HepG2 (cell line): ENCODE data around the gene HLF. TPM values are rescaled to one million over a fixed set of nuclear protein-coding genes. Genes with fewer than 3 reads are reported as not detected.

Experiments used
- BHLHE40 ChIP-seq: IDR thresholded peaks from 2 replicates; pipeline ENCODE4 v1.6.1; 2011; ENCODE audit warnings: low read length, improper control_type of control experiment
- KMT2A ChIP-seq: sonication (generic); formaldehyde crosslinking; IDR thresholded peaks from 2 replicates; pipeline ENCODE4 v1.4.0; 2020; ENCODE audit warnings: missing genetic modification reagents
- NFE2 ChIP-seq: sonication (generic); formaldehyde crosslinking; IDR thresholded peaks from 2 replicates; pipeline ENCODE4 v1.4.0; 2020; ENCODE audit warnings: missing genetic modification reagents
- NFE2L1 ChIP-seq: sonication (generic); formaldehyde crosslinking; IDR thresholded peaks from 2 replicates; pipeline ENCODE4 v1.4.0; 2020; ENCODE audit warnings: missing genetic modification reagents, mild to moderate bottlenecking, borderline replicate concordance
- PAF1 ChIP-seq: IDR thresholded peaks from 2 replicates; pipeline ENCODE4 v1.6.1; 2016; ENCODE audit warnings: missing genetic modification reagents, missing compliant biosample characterization
- RARG ChIP-seq: sonication (generic); formaldehyde crosslinking; IDR thresholded peaks from 2 replicates; pipeline ENCODE4 v1.4.0; 2020; ENCODE audit warnings: low read depth, mild to moderate bottlenecking, missing genetic modification reagents
- RBFOX2 ChIP-seq: fragments of 200-400 bp; formaldehyde crosslinking; IDR thresholded peaks from 2 replicates; pipeline ENCODE4 v1.6.1; 2017; ENCODE audit warnings: low read depth, mild to moderate bottlenecking, low read length
- SNAI1 ChIP-seq: sonication (generic); formaldehyde crosslinking; IDR thresholded peaks from 2 replicates; pipeline ENCODE4 v1.5.0; 2020; ENCODE audit warnings: mild to moderate bottlenecking, missing genetic modification reagents, borderline replicate concordance
- YEATS2 ChIP-seq: sonication (generic); formaldehyde crosslinking; IDR thresholded peaks from 2 replicates; pipeline ENCODE4 v1.4.0; 2020; ENCODE audit warnings: missing genetic modification reagents, borderline replicate concordance
- ZBTB21 ChIP-seq: sonication (generic); formaldehyde crosslinking; IDR thresholded peaks from 2 replicates; pipeline ENCODE4 v1.4.0; 2020; ENCODE audit warnings: missing genetic modification reagents
- ZFP37 ChIP-seq: sonication (generic); formaldehyde crosslinking; IDR thresholded peaks from 2 replicates; pipeline ENCODE4 v1.4.0; 2020; ENCODE audit warnings: missing genetic modification reagents, borderline replicate concordance
- ZNF180 ChIP-seq: sonication (generic); formaldehyde crosslinking; IDR thresholded peaks from 2 replicates; pipeline ENCODE4 v1.4.0; 2020; ENCODE audit warnings: low read depth, missing genetic modification reagents, borderline replicate concordance
- ZNF382 ChIP-seq: sonication (generic); formaldehyde crosslinking; IDR thresholded peaks from 2 replicates; pipeline ENCODE4 v1.5.0; 2020; ENCODE audit warnings: missing genetic modification reagents, mild to moderate bottlenecking, borderline replicate concordance
- ZNF383 ChIP-seq: sonication (generic); formaldehyde crosslinking; IDR thresholded peaks from 2 replicates; pipeline ENCODE4 v1.4.0; 2020; ENCODE audit warnings: missing genetic modification reagents, mild to moderate bottlenecking, borderline replicate concordance
- ZNF510 ChIP-seq: sonication (generic); formaldehyde crosslinking; IDR thresholded peaks from 2 replicates; pipeline ENCODE4 v1.4.0; 2020; ENCODE audit warnings: low read depth, mild to moderate bottlenecking, missing genetic modification reagents
- ZNF567 ChIP-seq: sonication (generic); formaldehyde crosslinking; IDR thresholded peaks from 2 replicates; pipeline ENCODE4 v1.8.1; 2023; ENCODE audit warnings: mild to moderate bottlenecking, missing genetic modification reagents, borderline replicate concordance
- ZNF615 ChIP-seq: sonication (generic); formaldehyde crosslinking; IDR thresholded peaks from 2 replicates; pipeline ENCODE4 v1.5.0; 2020; ENCODE audit warnings: mild to moderate bottlenecking, missing genetic modification reagents, borderline replicate concordance
- ZNF644 ChIP-seq: IDR thresholded peaks from 2 replicates; pipeline ENCODE4 v1.6.1; 2016; ENCODE audit warnings: low read depth
- polyA plus RNA-seq, 8 experiments: library from polyadenylated mRNA; depleted of rRNA in 3 of 8; stranded (reverse) in 7 of 8; unstranded in 1 of 8; fragments of >200 nt; fragmentation: Illumina TruSeq in 4 of 8; extraction: Trizol in 4 of 8; gene quantifications; 2 replicates each; pipeline versions ENCODE4 v1.2.1 to v1.2.3, GENCODE V29; 2011 to 2016; ENCODE audit warnings: low read depth in 4 of 8, missing spikeins in 1 of 8, mixed read lengths in 1 of 8; ENCODE audit not compliant: insufficient read depth in 1 of 8
- total RNA-seq, 5 experiments: library from RNA; depleted of rRNA; stranded (reverse); fragments of >200 nt; fragmentation: Illumina TruSeq; extraction: Trizol; gene quantifications; 2 replicates each; pipeline ENCODE4 v1.2.3, GENCODE V29; 2016; ENCODE audit warnings: low read depth in 1 of 5
- TF ChIP-seq, protein P1 (sequence below): sonication (generic); formaldehyde crosslinking; IDR thresholded peaks from 2 replicates; pipeline ENCODE4 v1.4.0; 2020; ENCODE audit warnings: low read depth, missing genetic modification reagents
- TF ChIP-seq, protein P2 (sequence below): sonication (generic); formaldehyde crosslinking; IDR thresholded peaks from 2 replicates; pipeline ENCODE4 v1.5.0; 2020; ENCODE audit warnings: missing genetic modification reagents
- TF ChIP-seq, protein P3 (sequence below), 2 experiments: sonication (generic) in 1 of 2; formaldehyde crosslinking in 1 of 2; IDR thresholded peaks; 2 replicates each; pipeline versions ENCODE4 v1.5.1 to v1.6.1; 2011 to 2020; ENCODE audit warnings: borderline replicate concordance in 1 of 2, low read depth in 1 of 2, low read length in 1 of 2, mild to moderate bottlenecking in 1 of 2, missing genetic modification reagents in 1 of 2, moderate library complexity in 1 of 2
- TF ChIP-seq, protein P4 (sequence below): sonication (generic); formaldehyde crosslinking; IDR thresholded peaks from 2 replicates; pipeline ENCODE4 v1.5.1; 2020; ENCODE audit warnings: missing genetic modification reagents, mild to moderate bottlenecking, borderline replicate concordance

HLF gene
- total and polyA plus RNA-seq, 2 of the 13 experiments (the other 11 are each of a cell fraction or from before 2014, with no cell fraction given), result 202 to 346 TPM

DNA sequence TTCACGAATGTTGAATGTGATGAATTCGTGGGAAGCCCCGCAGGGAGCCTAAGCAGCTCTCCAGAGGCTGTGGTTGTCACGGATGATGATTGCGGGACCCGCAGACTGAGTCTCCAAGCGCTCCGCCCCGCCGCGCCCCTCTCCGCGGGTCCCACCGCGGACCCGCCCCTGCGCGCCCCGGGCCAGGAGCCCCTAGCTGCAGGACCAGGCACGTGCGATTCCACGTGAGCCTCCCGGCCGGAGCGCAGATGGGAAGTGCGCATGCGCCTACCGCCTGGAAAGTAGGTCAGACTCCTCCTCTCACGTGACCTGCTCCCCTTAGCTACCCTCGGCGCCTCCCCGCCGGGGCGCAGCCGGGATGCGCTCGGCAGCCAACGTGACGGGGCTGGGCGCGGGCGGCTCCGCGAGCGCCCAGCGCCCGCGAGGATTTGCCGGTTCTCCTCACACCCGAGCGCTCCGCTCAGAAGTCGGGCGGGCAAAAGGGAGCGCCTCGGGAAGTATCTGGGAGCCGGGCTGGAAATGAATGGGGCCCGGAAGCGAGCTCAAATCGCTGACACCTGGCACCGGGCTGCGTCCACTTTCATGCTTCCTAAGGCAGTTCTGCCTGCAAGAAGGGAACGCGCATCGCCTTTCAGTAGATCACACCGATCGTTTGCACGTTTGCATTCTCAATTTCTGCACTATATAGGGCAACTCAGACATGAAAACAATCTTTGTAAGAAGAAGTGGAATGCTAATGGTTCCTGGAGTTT is 26.4 kb upstream of the HLF start (continued):
- TF ChIP-seq, protein P1, sequence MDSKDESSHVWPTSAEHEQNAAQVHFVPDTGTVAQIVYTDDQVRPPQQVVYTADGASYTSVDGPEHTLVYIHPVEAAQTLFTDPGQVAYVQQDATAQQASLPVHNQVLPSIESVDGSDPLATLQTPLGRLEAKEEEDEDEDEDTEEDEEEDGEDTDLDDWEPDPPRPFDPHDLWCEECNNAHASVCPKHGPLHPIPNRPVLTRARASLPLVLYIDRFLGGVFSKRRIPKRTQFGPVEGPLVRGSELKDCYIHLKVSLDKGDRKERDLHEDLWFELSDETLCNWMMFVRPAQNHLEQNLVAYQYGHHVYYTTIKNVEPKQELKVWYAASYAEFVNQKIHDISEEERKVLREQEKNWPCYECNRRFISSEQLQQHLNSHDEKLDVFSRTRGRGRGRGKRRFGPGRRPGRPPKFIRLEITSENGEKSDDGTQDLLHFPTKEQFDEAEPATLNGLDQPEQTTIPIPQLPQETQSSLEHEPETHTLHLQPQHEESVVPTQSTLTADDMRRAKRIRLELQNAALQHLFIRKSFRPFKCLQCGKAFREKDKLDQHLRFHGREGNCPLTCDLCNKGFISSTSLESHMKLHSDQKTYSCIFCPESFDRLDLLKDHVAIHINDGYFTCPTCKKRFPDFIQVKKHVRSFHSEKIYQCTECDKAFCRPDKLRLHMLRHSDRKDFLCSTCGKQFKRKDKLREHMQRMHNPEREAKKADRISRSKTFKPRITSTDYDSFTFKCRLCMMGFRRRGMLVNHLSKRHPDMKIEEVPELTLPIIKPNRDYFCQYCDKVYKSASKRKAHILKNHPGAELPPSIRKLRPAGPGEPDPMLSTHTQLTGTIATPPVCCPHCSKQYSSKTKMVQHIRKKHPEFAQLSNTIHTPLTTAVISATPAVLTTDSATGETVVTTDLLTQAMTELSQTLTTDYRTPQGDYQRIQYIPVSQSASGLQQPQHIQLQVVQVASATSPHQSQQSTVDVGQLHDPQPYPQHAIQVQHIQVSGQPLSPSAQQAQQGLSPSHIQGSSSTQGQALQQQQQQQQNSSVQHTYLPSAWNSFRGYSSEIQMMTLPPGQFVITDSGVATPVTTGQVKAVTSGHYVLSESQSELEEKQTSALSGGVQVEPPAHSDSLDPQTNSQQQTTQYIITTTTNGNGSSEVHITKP (CRISPR knock-in tag), result no peak
- no peak for TF ChIP-seq PAF1 (CRISPR knock-in tag)
- no peak for TF ChIP-seq ZNF644 (CRISPR knock-in tag)
- no peak for TF ChIP-seq NFE2L1 (CRISPR knock-in tag)
- TF ChIP-seq ZNF567 (CRISPR knock-in tag), result no peak
- peak; percentile 99 for TF ChIP-seq BHLHE40
- peak; percentile 80 for TF ChIP-seq KMT2A (CRISPR knock-in tag)
- TF ChIP-seq, protein P2, sequence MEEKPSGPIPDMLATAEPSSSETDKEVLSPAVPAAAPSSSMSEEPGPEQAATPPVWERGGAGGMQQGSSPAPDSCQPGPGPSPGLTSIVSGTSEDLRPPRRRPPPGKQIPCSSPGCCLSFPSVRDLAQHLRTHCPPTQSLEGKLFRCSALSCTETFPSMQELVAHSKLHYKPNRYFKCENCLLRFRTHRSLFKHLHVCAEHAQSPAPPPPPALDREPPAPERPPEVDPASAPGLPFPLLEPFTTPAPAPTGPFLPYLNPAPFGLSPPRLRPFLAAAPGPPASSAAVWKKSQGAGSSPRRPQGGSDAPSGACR (CRISPR knock-in tag), result no peak
- no peak for TF ChIP-seq YEATS2
- TF ChIP-seq SNAI1 (CRISPR knock-in tag), result no peak
- TF ChIP-seq NFE2 (CRISPR knock-in tag), result no peak
- TF ChIP-seq RBFOX2, result peak; percentile 93
- TF ChIP-seq ZNF180 (CRISPR knock-in tag), result no peak
- no peak for TF ChIP-seq ZFP37 (CRISPR knock-in tag)
- TF ChIP-seq ZNF382 (CRISPR knock-in tag), result no peak
- TF ChIP-seq ZNF510 (CRISPR knock-in tag), result no peak; the same call in 1 of the 2 replicates
- TF ChIP-seq RARG (CRISPR knock-in tag), result no peak
- TF ChIP-seq, protein P3, sequence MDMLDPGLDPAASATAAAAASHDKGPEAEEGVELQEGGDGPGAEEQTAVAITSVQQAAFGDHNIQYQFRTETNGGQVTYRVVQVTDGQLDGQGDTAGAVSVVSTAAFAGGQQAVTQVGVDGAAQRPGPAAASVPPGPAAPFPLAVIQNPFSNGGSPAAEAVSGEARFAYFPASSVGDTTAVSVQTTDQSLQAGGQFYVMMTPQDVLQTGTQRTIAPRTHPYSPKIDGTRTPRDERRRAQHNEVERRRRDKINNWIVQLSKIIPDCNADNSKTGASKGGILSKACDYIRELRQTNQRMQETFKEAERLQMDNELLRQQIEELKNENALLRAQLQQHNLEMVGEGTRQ (IDR thresholded peaks at IDR 0.05; ENCODE audit: low read depth, low read length), result peak; percentile 95
- TF ChIP-seq, protein P3 (CRISPR knock-in tag; IDR thresholded peaks at IDR 0.05; ENCODE audit: borderline replicate concordance), result peak; percentile 85
- no peak for TF ChIP-seq ZNF383 (CRISPR knock-in tag)
- TF ChIP-seq ZBTB21 (CRISPR knock-in tag), result no peak
- TF ChIP-seq, protein P4, sequence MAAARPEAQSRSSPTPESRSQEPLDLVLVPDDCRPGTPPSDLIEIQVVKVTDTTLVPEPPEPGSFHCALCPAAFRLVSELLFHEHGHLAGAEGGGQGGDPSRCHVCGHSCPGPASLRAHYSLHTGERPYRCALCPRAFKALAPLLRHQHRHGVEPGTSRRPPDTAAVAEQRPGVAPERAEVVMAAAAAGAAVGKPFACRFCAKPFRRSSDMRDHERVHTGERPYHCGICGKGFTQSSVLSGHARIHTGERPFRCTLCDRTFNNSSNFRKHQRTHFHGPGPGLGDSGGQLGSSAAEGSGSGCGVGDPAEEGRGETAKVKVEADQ (CRISPR knock-in tag), result peak; percentile 96
- TF ChIP-seq ZNF615 (CRISPR knock-in tag), result no peak
